ENCODE data around the gene EBF3. TPM values are rescaled to one million over a fixed set of nuclear protein-coding genes. Genes with fewer than 3 reads are reported as not detected.

Gene EBF3
- total RNA-seq, 1 donor from 2014 or later: 38.9 TPM

GRCh38 chr10:129962872-129963640 is 1.0 kb downstream of the EBF3 start:
- ATAC-seq: no peak
- intact Hi-C loops (cut with DNase I): loop anchor here (10.0 kb wide), 1 partner anchor 928 kb away; no protein-coding TSS in a partner anchor
- DNase-seq (ENCODE audit: low spot score): peak; percentile 61

GRCh38 chr10:129962031-129962871 is 1.8 kb downstream of the EBF3 start:
- intact Hi-C loops (cut with DNase I): loop anchor here (10.0 kb wide), 1 partner anchor 927 kb away; no protein-coding TSS in a partner anchor
- ATAC-seq: peak; percentile 32
- DNase-seq (ENCODE audit: low spot score): peak; percentile 49

- intact Hi-C loops (cut with DNase I): loop anchor here (10.0 kb wide), 1 partner anchor 926 kb away; no protein-coding TSS in a partner anchor
- peak; percentile 32 for DNase-seq (ENCODE audit: low spot score)
- no peak for ATAC-seq
Measured at GRCh38 chr10:129961157-129961701, 2.8 kb downstream of the EBF3 start.

- no peak for ATAC-seq
- intact Hi-C loops (cut with DNase I): loop anchor here (10.0 kb wide), 1 partner anchor 926 kb away; no protein-coding TSS in a partner anchor
- no peak for DNase-seq (ENCODE audit: low spot score)
Measured at GRCh38 chr10:129960481-129961156, 3.5 kb downstream of the EBF3 start.

GRCh38 chr10:129959544-129960480 is 4.3 kb downstream of the EBF3 start:
- ATAC-seq (no peak), DNase-seq (ENCODE audit: low spot score) (peak; percentile 59)
- intact Hi-C loops (cut with DNase I): loop anchor here (10.0 kb wide), 1 partner anchor 925 kb away; no protein-coding TSS in a partner anchor

- DNase-seq (ENCODE audit: low spot score) (peak; percentile 57), ATAC-seq (peak; percentile 2)
- intact Hi-C loops (cut with DNase I): no loop called here
Measured at GRCh38 chr10:129958629-129959543, 5.2 kb downstream of the EBF3 start.

- intact Hi-C loops (cut with DNase I): no loop called here
- DNase-seq (ENCODE audit: low spot score) (peak; percentile 61), ATAC-seq (peak; percentile 70)
Measured at GRCh38 chr10:129958148-129958628, 5.9 kb downstream of the EBF3 start.

- intact Hi-C loops (cut with DNase I): no loop called here
- peak; percentile 36 for DNase-seq (ENCODE audit: low spot score)
- ATAC-seq: no peak
Measured at GRCh38 chr10:129956876-129957673, 7.0 kb downstream of the EBF3 start.

- DNase-seq (ENCODE audit: low spot score) (peak; percentile 49), ATAC-seq (no peak)
- intact Hi-C loops (cut with DNase I): no loop called here
Measured at GRCh38 chr10:129956286-129956670, 7.8 kb downstream of the EBF3 start.

- intact Hi-C loops (cut with DNase I): no loop called here
- DNase-seq (ENCODE audit: low spot score) (no peak), ATAC-seq (no peak)
Measured at GRCh38 chr10:129955601-129956285, 8.3 kb downstream of the EBF3 start.

GRCh38 chr10:129954492-129955315 is 9.4 kb downstream of the EBF3 start:
- no peak for ATAC-seq
- DNase-seq (ENCODE audit: low spot score): peak; percentile 45
- intact Hi-C loops (cut with DNase I): no loop called here

GRCh38 chr10:129953119-129954051 is 10.7 kb downstream of the EBF3 start:
- intact Hi-C loops (cut with DNase I): no loop called here
- ATAC-seq (peak; percentile 58), DNase-seq (ENCODE audit: low spot score) (peak; percentile 65)

- DNase-seq (ENCODE audit: low spot score) (peak; percentile 61), ATAC-seq (no peak)
- intact Hi-C loops (cut with DNase I): no loop called here
Measured at GRCh38 chr10:129952378-129953118, 11.5 kb downstream of the EBF3 start.
